GM19328 (cell line): ENCODE results near the gene CIITA.

ENCODE experiments used
- ATAC-seq: cut with Tn5 transposase; IDR thresholded peaks from one replicate; pipeline ENCODE4 v1.9.1; 2021; ENCODE audit warnings: mild to moderate bottlenecking, moderate library complexity; ENCODE audit not compliant: unreplicated experiment

The CIITA gene

GRCh38 chr16:10933865-10934264 lies 56.9 kb downstream of the CIITA start:
- no peak for ATAC-seq

DNA sequence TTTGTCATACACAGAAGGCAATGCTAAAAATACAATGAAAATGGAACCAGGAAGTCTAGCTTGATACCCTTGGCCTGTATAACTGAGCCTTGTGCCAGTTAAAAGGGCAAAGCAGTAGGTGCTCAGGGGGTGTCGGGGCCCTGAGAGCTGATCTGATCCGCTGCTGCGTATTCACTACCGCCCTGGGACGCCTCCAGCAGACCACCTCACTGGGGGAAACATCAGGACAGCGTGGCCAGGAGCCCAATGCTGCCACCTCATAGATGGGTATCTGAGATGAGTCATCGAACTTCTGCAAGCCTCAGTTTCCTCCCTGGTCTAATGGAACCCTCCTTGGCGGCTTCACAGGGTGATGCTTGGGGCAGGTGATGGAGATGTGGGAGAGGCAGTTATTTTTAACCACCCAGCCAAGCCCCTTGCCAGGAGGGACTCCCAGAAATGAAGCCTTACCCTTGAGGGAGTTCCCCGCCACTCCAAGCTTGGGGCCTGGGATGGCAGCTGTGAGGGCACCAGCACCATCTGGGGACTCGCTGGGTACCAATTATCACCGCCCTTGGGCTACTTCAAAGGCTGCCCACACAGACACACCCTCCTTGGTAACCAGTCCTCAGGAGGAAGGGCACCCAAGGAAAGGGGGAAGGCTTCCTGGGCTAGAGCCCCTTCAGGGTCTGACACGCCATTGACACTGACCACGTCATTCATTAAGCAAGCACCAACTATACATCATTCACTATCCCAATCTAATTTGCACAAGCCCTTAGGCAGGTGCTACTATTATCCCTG lies 57.5 kb downstream of the CIITA start:
- ATAC-seq, result no peak

GRCh38 chr16:10935226-10935915 lies 58.4 kb downstream of the CIITA start:
- no peak for ATAC-seq

DNA sequence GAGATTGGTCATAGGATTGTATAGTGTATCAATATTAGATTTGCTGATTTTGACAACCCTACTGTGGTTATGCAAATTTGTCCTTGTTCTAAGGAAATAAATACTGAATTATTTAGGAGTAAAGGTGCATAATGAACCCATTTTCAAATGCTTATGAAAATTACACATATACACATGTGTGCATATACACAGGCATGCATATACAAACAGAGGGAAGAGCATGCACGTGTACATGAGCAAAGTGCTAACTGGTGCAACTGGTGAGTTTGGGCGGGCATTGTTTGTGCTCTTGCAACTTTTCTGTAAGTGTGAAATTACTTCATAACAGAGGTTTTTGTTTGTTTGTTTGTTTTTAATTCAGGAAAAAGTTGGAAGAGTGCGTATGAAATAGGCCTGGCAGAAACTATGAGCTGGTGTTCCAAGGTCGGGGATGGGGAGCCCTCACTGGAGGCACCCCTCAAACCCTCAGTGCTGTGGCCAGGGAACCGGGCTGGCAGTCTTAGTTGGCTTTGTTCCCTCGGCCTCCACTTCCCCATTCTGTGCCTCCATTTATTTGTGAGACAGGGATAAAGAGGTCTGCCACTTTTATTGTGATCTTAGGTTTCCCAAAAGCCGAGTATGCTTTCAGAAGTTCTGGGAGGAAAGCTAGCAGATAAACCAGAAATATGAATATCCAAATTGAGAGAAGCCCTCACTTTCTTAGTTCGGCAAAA lies 59.4 kb downstream of the CIITA start:
- ATAC-seq, result no peak

DNA sequence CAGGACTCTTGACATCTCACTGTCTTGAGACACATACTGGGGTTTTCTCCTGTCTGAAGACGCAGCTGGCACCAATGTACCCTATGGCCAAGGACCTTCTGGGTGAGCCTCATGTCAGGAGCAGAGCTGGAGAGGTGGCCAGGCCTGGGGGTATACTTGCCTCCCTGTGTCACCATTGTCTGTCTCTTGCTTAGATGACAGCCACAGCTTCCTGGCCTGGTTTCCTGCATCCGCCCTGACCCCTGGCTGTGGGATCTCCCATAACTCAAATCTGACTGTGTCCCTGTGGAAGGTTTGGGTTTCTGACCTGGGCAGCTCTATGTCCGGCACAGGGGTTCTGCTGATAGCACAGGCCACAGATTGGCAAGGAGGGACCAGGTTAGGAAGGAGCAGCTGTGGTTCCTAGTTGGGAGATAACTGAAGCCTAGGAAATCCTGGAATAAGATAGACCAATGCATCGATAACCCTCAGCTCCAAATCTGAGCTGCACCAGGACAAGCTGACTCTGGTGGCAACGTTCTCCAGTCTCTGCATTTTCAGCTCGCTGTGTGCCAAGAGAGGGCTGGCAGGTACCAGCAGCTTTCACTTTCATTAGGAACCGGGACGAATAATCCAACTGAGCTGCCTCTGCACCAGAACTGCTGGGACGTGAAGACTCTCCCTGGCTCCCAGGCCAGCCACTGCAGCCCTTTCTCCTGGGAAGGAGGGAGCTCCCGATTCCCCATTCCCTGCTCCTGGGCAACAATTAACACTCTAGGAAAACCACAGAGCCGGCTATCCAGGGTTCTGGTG lies 60.3 kb downstream of the CIITA start:
- no peak for ATAC-seq

DNA sequence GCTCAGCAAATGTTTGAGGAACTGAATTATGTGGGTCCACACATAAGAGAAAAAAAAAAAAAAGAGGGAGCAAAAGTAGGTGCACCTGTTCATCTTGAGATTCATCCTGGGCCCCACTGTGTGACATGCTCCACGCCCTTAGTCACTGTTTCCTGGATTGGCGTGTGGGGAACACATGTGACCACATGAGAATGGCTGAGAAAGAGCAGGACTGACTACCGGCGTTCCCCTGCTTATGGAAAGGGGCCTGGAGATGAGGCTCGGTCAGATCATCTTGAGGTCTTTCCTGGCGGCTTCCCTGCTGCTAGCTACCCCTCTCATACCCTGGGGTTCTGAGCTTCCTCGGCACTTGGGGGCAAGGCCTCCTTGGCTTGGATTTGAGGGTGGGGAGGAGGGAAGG lies 61.3 kb downstream of the CIITA start:
- ATAC-seq, result no peak

DNA sequence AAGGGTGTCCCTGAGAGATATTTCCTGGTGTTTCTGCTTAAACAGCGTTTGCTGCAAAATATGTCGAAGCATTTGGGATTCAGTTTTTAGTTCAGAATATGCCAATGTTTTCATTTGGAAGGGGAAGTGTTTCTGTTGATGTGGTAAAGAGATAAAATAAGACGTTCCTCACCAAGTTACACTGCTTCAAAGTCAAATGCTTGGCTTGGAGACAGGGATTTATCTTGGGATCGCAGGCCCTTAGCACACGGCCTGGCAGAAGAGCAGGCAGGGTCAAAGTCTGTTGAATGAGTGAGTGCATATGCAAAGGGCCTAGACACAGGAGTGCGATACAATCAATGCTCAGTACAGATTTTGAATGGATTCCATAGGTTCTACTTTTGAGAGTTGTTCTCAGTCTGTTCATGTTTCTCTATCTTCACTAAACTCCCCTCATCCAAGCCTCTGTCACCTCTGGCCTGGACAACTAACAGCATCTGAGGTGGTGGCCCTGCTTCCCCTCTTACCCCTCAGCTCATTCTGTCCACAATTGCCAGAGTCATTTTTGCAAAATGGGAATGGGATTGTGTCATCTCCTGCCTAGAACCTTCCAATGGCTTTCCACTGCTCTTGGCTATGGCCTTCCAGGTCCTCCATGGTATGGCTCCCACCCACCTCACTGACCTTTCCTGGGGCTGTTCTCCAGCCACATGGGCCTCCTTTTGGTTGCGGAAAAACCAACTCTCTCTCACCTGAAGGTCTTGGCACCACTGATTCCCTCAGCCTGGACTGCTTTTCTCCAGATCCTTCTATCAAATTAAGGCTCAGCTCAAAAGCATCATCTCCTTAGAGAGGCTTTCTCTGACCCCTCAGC lies 62.0 kb downstream of the CIITA start:
- ATAC-seq, result no peak

GRCh38 chr16:10939649-10940234 lies 62.7 kb downstream of the CIITA start:
- no peak for ATAC-seq

GRCh38 chr16:10940501-10941079 lies 63.6 kb downstream of the CIITA start:
- no peak for ATAC-seq

DNA sequence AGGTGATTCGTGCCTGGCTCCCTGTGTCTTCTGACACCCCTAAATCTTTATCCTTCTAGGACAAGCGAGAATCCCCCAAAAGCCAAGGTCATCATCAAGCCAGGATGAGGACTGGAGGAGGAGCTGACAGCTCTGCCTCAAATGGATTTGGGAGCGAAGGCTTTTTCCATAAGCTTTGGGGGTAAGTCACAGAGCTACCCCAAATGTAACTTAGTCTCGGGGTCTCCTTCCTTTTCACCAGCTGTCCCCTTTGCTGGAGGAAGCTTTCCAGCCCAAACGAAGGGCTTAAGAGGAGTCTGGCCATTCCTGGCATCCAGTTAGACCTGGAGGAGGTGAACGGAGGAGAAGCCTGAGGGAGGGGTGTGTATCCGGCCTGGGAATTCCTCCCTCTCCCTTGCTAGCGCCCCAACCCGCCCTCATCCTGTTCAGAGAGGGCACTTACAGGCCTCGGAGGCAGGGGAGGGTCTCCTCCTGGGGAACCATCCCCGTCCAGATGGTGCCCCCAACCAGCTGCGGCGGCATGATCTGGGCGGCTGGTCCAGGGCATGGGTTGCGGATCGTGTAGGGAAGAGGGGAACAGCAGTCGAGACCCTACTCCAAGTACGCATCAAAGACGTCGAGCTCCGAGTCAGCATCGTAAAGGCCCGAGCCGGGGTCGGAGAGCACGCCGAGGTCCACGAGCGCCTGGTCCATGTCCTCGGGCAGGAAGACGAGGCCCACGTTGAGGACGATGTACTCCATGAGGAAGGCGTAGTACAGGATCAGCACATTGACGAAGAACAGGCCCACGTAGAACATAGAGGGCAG lies 64.3 kb downstream of the CIITA start:
- no peak for ATAC-seq

DNA sequence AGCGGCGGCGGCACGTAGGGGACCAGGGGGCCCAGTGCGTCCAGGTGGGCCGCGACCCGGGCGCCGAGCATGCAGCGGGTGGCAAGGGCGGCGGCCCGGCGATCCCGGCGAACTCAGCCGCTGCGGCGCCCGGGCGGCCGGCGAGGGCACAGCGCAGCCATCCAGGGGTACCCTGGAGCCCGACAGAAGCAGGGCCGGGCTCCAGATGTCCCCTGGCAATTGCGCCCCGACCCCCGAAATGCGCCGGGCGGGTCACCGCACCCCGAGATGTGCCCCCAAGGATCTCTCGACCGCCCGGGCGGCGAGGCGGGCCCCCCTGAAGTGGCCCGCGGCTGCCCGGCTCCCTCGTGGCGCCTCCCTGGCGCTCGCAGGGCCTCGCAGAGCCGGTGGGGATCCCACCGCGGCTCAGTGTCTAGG lies 64.9 kb downstream of the CIITA start:
- peak; percentile 3 for ATAC-seq

- peak; percentile 51 for ATAC-seq
These were observed 65.5 kb downstream of the CIITA start, which contains the start of gene DEXI for GRCh38 chr16:10942352-10943063. Gene DEXI, minus strand, starts transcription at chr16:10942468. Its CDS starts 463 bp downstream, at chr16:10942005.

GRCh38 chr16:10943064-10943353 lies 66.0 kb downstream of the CIITA start:
- no peak for ATAC-seq

- peak; percentile 69 for ATAC-seq
These were observed 67.5 kb downstream of the CIITA start, which contains the start of gene CLEC16A for GRCh38 chr16:10944249-10945064. Gene CLEC16A, plus strand, starts transcription at chr16:10944564. Its CDS starts 154 bp downstream, at chr16:10944718.

- no peak for ATAC-seq
These were observed 68.2 kb downstream of the CIITA start for GRCh38 chr16:10945065-10945787.

DNA sequence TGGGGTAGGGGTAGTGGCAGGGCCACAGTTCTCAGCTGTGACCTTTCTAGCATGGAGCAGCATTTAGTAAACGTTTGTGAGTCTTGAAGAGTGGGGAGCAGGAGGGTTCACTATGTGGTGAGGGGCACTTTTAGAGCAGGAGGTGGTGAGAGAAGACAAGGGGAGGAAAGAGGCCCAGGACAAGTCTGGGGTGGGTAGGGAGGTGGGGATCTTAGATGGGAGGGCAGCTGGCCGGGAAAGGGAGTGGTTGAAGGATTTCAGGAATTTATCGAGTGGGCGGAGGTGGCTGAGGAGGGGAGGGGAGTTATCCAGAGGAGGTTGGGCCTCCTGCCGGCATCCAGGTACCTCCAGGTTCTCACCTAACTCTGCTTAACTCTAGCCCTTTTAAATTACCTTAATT lies 69.3 kb downstream of the CIITA start:
- no peak for ATAC-seq
